SW 1271 (cell line): Measurements from ENCODE around the gene CACNA1H.
"Not testable (repeated sequence)": the region's sequence is repeated elsewhere in the genome, so short reads cannot be mapped to it uniquely, and the experiment has no call there.

ENCODE experiments used
- DNase-seq, 2 experiments: peaks; one replicate each; lab custom pipeline; 2025; lab: John Stamatoyannopoulos, UW

The CACNA1H gene

DNA sequence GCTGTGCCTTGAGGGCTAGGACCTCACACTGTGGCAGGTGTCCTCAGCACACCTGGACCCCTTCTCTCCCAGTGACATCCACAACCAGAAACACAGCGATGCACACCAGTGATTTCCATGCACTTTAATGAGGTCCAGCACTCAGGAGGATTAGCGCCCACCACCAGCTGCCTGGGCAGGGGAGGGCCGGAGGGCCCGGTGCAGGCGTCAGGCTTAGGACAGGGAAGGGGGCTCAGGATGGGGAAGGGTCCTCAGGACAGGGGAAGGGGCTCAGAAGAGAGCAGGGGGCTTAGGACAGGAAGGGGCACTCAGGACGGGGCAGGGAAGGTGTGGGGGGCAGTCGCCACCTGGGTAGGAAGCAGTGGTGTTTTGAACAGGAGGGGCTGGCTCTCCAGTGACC is 75.3 kb downstream of the CACNA1H start:
- DNase-seq = not testable (repeated sequence)

DNA sequence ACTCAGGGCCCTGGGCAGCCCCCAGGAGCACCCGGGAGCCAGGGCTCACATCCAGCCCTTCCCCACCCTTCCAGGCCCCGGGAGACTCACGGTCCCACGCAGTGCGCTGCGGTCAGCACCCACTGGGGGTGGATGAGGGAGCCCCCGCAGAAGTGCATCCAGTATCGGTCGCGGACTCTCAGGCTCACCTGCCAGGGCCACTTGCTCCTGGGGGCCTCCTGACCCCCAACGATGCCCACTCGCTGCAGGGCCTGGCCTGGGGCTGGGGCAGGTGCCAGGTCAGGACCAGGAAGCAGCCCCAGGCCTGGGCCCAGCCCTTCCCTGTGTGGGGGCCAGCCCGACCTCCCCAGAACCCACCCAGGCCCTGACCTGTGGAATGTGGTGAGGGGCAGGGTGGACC is 76.6 kb downstream of the CACNA1H start:
- not testable (repeated sequence) for DNase-seq

GRCh38 chr16:1230084-1230470 is 77.2 kb downstream of the CACNA1H start, which contains the start of gene TPSB2:
Gene TPSB2 (minus strand): TSS chr16:1230184. CDS start chr16:1229951, 233 bp downstream.
- not testable (repeated sequence) for DNase-seq

DNA sequence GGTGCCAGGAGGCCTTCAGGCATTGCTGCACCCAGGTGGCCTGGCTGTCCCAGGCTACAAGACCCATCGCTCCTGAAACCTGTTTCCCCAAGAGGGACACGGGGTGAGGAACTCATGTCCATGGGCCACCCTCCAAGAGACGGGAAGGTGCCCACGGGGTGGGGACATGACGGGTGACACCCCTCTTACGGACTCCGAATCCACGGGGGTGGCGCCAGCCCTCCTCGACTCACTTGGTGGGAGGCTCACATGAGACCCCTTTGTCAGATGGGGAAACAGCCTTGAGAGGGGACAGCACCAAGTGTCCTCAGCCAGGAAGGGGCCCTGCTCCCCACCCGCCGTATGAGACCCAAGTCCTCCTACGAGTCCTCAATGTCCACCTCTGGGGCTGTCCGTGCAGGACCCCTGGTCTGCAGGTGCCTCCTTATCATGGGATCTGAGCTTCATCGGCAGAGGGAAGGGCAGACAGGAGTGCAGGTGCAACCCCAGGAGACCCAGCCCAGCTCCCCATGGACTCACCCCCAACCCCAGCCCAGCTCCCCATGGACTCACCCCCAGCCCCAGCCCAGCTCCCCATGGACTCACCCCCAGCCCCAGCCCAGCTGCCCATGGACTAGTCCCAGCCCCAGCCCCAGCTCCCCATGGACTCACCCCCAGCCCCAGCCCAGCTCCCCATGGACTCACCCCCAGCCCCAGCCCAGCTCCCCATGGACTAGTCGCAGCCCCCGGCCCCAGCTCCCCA is 77.7 kb downstream of the CACNA1H start:
- not testable (repeated sequence) for DNase-seq

- DNase-seq = not testable (repeated sequence)
Measured at GRCh38 chr16:1231301-1231700, 78.4 kb downstream of the CACNA1H start.

DNA sequence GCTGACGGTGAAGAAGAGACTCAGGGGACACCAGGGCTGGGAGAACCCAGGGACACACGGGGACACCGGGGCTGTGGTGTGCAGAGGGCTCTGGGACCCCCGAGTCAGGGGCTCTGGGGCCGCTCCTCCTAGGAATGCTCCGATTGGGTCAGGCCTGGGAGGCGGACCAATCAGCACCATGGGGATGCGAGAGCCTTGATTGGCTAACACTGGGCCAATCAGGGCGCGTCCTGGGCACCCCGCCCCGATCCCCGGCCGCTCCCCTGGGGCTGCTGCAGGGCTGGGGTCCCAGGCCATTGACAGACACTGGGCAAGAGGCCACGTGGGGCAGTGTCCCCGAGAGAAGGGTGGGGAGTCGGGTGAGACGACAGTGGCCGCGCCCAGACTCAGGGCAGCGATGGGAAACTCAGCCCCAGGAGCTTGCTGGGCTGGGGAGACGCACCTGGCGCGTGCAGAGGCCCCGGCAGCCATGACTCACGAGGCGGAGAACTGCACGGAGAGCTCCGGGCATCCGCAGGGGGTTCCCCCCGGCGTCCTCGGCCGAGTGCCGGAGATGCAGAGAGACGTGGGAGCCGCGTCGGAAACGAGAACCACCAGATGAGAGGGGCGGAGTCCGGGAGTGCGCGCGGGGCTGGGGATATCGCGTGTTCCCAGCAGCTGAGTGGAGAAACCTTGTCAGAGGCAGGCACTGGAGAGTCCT is 79.3 kb downstream of the CACNA1H start:
- not testable (repeated sequence) for DNase-seq

- not testable (repeated sequence) for DNase-seq
Measured at GRCh38 chr16:1236659-1237058, 83.8 kb downstream of the CACNA1H start.

- DNase-seq = no peak
Measured at GRCh38 chr16:1237990-1238389, 85.1 kb downstream of the CACNA1H start.

GRCh38 chr16:1238909-1239308 is 86.0 kb downstream of the CACNA1H start:
- DNase-seq = not testable (repeated sequence)

DNA sequence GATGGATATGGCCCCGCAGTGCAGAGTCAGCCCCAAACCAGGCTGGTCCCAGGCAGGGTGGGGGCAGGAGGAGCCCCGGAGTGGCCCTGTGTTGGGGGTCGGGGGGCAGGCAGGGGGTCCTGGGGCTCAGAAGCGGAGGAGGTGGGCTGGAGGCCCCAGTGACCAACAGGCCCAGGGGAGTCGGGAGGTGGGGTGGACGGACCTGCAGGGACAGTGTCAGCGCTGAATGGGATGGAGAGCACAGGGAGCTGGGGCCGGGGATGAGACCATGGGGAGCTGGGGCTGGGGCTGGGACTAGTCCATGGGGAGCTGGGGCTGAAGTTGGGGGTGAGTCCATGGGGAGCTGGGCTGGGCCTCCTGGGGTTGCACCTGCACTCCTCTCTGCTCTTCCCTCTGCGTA is 86.7 kb downstream of the CACNA1H start:
- not testable (repeated sequence) for DNase-seq

- not testable (repeated sequence) for DNase-seq
Measured at GRCh38 chr16:1240436-1240835, 87.5 kb downstream of the CACNA1H start, which contains the start of gene TPSAB1. Gene TPSAB1 (plus strand): TSS chr16:1240705. CDS start chr16:1240939, 234 bp downstream.

DNA sequence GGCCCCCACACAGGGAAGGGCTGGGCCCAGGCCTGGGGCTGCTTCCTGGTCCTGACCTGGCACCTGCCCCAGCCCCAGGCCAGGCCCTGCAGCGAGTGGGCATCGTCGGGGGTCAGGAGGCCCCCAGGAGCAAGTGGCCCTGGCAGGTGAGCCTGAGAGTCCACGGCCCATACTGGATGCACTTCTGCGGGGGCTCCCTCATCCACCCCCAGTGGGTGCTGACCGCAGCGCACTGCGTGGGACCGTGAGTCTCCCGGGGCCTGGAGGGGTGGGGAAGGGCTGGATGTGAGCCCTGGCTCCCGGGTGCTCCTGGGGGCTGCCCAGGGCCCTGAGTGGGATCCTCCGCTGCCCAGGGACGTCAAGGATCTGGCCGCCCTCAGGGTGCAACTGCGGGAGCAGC is 88.2 kb downstream of the CACNA1H start:
- DNase-seq = not testable (repeated sequence)

- DNase-seq = not testable (repeated sequence)
Measured at GRCh38 chr16:1243363-1243762, 90.5 kb downstream of the CACNA1H start.

GRCh38 chr16:1243907-1244850 is 91.3 kb downstream of the CACNA1H start:
- DNase-seq = not testable (repeated sequence)

GRCh38 chr16:1244881-1245280 is 92.0 kb downstream of the CACNA1H start:
- DNase-seq = no peak

DNA sequence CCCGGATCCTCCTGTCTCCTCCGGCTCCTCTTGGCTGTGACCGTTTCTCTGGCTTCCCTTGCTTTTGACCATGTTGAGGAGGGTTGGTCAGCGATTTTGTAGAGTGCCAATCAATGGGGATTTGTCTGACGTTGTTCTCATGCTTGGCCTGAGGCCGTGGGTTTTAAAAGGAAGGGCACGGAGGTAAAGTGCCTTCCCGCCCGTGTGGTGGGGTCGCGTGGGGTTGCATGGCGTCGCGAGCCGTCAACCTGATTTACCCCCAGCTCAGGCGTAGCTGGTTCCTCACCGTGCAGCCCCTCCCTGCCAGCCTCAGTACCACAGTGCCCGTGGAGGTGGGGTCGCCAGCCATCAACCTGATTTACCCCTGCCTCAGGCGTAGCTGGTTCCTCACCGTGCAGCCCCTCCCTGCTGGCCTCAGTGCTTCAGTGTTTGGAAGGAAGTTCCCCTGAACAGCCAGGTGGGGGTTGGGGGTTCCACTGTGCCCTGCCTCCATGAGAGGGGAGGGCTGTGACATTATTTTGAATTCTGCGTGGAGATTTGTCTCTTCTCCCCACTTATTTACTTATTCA is 92.6 kb downstream of the CACNA1H start:
- DNase-seq = no peak

GRCh38 chr16:1247903-1248537 is 95.1 kb downstream of the CACNA1H start:
- not testable (repeated sequence) for DNase-seq

- DNase-seq = not testable (repeated sequence)
Measured at GRCh38 chr16:1249031-1249755, 96.3 kb downstream of the CACNA1H start.

DNA sequence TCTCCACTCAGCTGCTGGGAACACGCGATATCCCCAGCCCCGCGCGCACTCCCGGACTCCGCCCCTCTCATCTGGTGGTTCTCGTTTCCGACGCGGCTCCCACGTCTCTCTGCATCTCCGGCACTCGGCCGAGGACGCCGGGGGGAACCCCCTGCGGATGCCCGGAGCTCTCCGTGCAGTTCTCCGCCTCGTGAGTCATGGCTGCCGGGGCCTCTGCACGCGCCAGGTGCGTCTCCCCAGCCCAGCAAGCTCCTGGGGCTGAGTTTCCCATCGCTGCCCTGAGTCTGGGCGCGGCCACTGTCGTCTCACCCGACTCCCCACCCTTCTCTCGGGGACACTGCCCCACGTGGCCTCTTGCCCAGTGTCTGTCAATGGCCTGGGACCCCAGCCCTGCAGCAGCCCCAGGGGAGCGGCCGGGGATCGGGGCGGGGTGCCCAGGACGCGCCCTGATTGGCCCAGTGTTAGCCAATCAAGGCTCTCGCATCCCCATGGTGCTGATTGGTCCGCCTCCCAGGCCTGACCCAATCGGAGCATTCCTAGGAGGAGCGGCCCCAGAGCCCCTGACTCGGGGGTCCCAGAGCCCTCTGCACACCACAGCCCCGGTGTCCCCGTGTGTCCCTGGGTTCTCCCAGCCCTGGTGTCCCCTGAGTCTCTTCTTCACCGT is 100.9 kb downstream of the CACNA1H start:
- DNase-seq = not testable (repeated sequence)

GRCh38 chr16:1254821-1255220 is 101.9 kb downstream of the CACNA1H start:
- not testable (repeated sequence) for DNase-seq
